Omental fat pad (tissue), 4 donors: ENCODE measurements around the gene ANKRD29. TPM values are rescaled to one million over a fixed set of nuclear protein-coding genes. Genes with fewer than 3 reads are reported as not detected.
A peak's percentile ranks its signal among the peaks of the same experiment; 100 is the strongest.
"Not testable (repeated sequence)": the region's sequence is repeated elsewhere in the genome, so short reads cannot be mapped to it uniquely, and the experiment has no call there.

Experiments used
- ATAC-seq: fragments of 150-250 bp; one replicate; pipeline ENCODE4 v1.9.1; 2016; ENCODE audit warnings: mild to moderate bottlenecking, moderate library complexity; ENCODE audit not compliant: low FRiP score
- DNase-seq: peaks from one replicate; pipeline ENCODE4 v3.0.0-alpha.2; 2019; ENCODE audit warnings: low spot score
- CTCF ChIP-seq, 3 donors: fragments of 450-650 bp; IDR thresholded peaks; one replicate each; pipeline ENCODE4 v1.5.1; 2016 to 2017; ENCODE audit warnings: antibody characterized with exemption in 3 of 3, mild to moderate bottlenecking in 3 of 3, moderate library complexity in 2 of 3
- total RNA-seq, 4 donors: library from RNA; depleted of rRNA; stranded (reverse); fragments of >200 nt; gene quantifications; one replicate each; pipeline ENCODE4 v1.1.0, GENCODE V29; 2016

ANKRD29 gene
- total RNA-seq, 4 donors from 2014 or later = 8.1 to 51.9 (median 15.3) TPM

DNA sequence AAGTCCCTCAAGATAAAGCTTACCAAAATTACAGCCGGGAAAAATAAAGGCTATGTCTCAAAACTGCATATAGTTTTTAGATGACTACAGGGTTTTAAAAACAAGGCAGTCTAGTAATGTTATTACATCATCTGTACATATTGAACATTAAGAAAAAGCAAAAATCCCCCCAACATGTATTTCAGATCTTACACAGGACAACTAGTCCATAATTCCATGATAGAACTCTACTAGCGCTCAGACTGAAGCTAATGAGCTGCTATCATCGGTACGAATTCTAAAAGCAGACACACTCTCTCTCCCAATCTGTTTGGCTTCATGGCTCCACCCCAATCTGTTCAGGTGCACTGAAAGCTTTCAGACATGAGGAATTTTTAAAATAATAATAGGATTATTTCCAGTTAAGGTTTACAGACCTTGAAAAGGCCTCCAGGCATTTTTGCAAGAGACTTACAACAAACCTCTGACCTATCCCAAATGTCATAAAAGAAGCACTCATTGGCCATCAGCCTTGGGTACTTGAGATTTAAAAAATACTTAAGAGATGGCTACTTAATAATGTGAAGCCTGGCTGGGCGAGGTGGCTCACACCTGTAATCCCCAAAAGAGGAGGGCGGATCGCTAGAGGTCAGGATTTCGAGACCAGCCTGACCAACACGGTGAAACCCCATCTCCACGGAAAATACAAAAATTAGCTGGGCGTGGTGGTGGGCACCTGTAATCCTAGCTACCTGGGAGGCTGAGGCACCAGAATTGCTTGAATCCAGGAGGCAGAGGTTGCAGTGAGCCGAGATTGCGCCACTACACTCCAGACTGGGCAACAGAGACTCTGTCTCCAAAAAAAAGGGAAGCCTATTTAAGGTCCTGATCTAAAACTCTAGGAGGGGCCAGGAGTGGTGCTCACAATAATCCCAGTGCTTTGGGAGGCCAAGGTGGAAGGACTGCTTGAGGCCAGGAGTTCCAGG lies 78.4 kb downstream of the ANKRD29 start:
- ATAC-seq (no peak), DNase-seq (no peak)
- no peak for TF ChIP-seq CTCF (IDR thresholded peaks at IDR 0.05)

DNA sequence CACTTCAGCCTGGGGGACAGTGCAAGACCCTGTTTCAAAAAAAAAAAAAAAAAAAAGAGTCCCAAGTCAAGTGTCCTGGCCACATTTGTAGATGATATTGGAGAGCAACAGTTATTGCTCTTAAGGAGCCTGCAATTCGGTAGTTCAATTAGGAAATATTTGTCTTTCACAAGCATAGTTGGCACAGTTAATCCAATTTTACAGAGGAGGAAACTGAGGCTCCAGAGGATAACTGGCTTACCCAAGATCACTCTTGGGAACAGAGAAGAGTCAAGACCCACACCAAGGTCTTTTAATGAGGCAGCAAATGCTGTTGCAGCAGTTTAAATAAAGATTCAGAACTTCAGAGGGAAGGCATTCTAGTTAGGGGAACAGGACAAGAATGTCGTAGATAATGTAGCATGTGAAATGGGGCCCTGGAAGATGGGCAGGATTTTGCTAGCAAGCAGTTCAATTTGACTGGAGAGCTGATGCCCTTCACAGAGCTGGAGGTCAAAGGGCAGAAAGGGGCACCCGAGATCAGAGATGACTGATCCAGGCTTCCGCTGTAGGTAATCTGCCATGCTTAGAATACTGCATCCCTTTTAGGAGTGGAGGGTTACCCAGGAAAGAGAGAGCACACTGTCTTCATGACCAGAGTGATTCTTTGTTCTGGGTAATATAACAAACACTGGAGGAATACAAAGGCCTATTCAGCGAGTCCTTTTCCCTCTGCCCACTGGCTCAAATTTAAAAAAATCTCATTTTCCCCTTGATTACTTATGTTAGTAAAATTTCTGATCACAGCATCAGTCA lies 79.4 kb downstream of the ANKRD29 start:
- no peak for DNase-seq
- TF ChIP-seq CTCF (IDR thresholded peaks at IDR 0.05) = no peak
- ATAC-seq = no peak

GRCh38 chr18:23580677-23581367 lies 81.9 kb downstream of the ANKRD29 start:
- DNase-seq (no peak), ATAC-seq (no peak)
- no peak for TF ChIP-seq CTCF (IDR thresholded peaks at IDR 0.05)

- DNase-seq (no peak), ATAC-seq (peak; percentile 49)
- no peak for TF ChIP-seq CTCF (IDR thresholded peaks at IDR 0.05)
Measured at GRCh38 chr18:23578891-23579653, 83.6 kb downstream of the ANKRD29 start.

DNA sequence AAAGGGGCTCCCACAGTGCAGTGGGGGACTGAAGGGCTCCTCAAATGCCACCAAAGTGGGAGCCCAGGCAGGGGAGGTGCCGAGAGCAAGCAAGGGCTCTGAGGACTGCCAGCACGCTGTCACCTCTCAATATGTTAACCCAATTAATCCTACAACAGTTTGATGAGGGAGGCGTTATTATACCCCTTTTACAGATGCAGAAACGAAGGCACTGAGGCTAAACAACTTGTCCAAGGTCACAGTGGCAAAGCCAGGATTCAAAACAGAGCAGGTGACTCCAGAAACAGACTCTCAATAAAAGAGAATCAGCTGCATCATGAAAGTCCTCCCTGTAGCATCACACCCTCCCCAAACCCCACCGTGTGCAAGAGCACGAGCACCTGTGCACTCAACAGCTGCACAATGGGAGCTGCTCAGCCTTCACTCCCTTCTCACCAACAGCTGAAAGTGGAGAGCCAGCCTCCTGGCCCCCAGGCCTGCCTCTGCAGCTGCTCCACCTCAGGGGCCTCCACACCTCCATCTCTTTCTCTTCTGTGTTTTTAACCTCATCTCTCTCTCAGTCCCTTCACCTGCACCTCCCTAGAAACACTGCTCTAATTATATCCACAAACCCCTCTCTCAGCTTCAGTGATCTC lies 84.5 kb downstream of the ANKRD29 start:
- DNase-seq = no peak
- TF ChIP-seq CTCF (IDR thresholded peaks at IDR 0.05) = no peak
- no peak for ATAC-seq

- DNase-seq, ATAC-seq: not testable (repeated sequence)
Measured at GRCh38 chr18:23577521-23577920, 85.2 kb downstream of the ANKRD29 start.
